Activated T-cell treated with anti-CD3 and anti-CD28 coated beads for 4 hours (primary cell): Measurements from ENCODE around the gene CHST7.

Experiments used
- DNase-seq: peaks from one replicate; pipeline ENCODE4 v3.0.0-alpha.2; 2020

Gene CHST7

GRCh38 chrX:46573892-46574773 is 568 bp downstream of the CHST7 start:
- DNase-seq = peak; percentile 30

GRCh38 chrX:46574774-46575381 is 1.3 kb downstream of the CHST7 start:
- DNase-seq = no peak

- DNase-seq = no peak
Measured at GRCh38 chrX:46575586-46575985, 2.0 kb downstream of the CHST7 start.

- no peak for DNase-seq
Measured at GRCh38 chrX:46575991-46576392, 2.4 kb downstream of the CHST7 start.

GRCh38 chrX:46576458-46576857 is 2.9 kb downstream of the CHST7 start:
- no peak for DNase-seq

GRCh38 chrX:46577221-46578005 is 3.8 kb downstream of the CHST7 start:
- no peak for DNase-seq

GRCh38 chrX:46579250-46579649 is 5.7 kb downstream of the CHST7 start:
- no peak for DNase-seq

- no peak for DNase-seq
Measured at GRCh38 chrX:46580613-46581012, 7.0 kb downstream of the CHST7 start.

- DNase-seq = no peak
Measured at GRCh38 chrX:46582325-46582724, 8.8 kb downstream of the CHST7 start.

GRCh38 chrX:46582966-46583365 is 9.4 kb downstream of the CHST7 start:
- DNase-seq = no peak

GRCh38 chrX:46584736-46585135 is 11.2 kb downstream of the CHST7 start:
- DNase-seq = no peak

- DNase-seq = no peak
Measured at GRCh38 chrX:46587158-46587557, 13.6 kb downstream of the CHST7 start.

- no peak for DNase-seq
Measured at GRCh38 chrX:46587753-46588171, 14.2 kb downstream of the CHST7 start.

GRCh38 chrX:46588263-46588662 is 14.7 kb downstream of the CHST7 start:
- peak; percentile 43 for DNase-seq

- DNase-seq = no peak
Measured at GRCh38 chrX:46589977-46590723, 16.6 kb downstream of the CHST7 start.

- no peak for DNase-seq
Measured at GRCh38 chrX:46595084-46595483, 21.5 kb downstream of the CHST7 start.

- no peak for DNase-seq
Measured at GRCh38 chrX:46597208-46597607, 23.6 kb downstream of the CHST7 start.

GRCh38 chrX:46597771-46598170 is 24.2 kb downstream of the CHST7 start:
- DNase-seq = no peak

- no peak for DNase-seq
Measured at GRCh38 chrX:46599051-46599560, 25.5 kb downstream of the CHST7 start.

- DNase-seq = no peak
Measured at GRCh38 chrX:46601283-46601682, 27.7 kb downstream of the CHST7 start.

- DNase-seq = no peak
Measured at GRCh38 chrX:46602468-46603102, 29.0 kb downstream of the CHST7 start.

- no peak for DNase-seq
Measured at GRCh38 chrX:46607916-46608315, 34.4 kb downstream of the CHST7 start.
